GM18873 (cell line): ENCODE data around the gene STK32C.
"Not testable (repeated sequence)": the region's sequence is repeated elsewhere in the genome, so short reads cannot be mapped to it uniquely, and the experiment has no call there.

ENCODE experiments used
- ATAC-seq: cut with Tn5 transposase; IDR thresholded peaks from one replicate; pipeline ENCODE4 v1.9.1; 2021; ENCODE audit warnings: mild to moderate bottlenecking, moderate library complexity, moderate number of reproducible peaks; ENCODE audit not compliant: unreplicated experiment, low FRiP score

Gene STK32C

DNA sequence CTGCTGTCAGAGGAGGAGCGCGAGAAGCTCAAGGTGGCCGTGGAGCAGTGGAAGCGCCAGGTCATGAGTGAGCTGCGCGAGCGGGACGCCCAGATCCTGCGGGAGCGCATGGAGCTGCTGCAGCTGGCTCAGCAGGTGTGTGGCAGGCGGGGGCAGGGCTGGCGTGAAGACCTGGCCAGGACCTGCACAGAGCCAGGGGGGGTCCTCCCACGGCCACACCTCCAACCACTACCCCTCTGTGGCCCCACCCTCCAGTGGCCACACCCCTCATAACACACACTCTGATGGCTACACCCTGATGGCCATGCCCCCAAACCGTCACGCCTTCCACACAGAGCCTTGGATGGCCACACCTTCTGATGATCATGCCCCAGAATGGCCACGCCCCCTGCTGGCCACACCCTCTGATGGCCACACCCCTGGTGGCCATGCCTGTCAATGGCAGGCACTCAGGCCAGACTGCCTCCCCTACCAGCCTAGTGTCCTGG, 144.4 kb downstream of the STK32C start:
- no peak for ATAC-seq

DNA sequence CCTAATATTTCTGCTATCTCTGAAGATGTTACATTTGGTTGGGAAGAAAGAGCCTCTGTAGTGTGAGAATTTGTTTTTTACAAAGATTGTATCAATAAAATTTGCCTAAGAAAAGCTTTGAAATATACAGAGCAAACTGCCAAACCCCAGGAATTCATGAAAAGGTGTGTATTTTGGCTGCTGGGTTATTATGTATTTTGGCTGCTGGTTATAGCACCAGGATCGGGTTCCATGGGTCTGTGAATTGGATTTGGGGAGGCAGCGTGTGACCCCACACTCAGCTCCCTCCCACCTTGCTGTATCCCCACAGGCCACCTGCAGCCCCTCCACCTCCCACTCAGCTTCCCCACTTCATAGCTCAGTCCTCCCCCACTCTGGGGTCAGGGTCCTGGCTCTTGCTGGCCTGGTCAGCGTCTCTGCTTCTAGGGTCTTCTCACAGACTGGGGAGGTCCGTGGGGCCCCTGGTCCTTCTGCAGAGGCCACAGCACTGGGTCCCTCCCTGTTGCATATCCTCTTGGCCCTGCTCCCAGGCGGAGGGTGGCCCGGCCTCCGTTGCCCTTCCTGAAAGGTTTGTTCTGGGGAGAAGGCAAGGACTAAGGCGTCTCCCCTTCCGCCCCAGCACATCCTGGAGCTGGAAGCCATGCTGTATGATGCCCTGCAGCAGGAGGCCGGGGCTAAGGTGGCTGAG, 145.0 kb downstream of the STK32C start:
- ATAC-seq: no peak

DNA sequence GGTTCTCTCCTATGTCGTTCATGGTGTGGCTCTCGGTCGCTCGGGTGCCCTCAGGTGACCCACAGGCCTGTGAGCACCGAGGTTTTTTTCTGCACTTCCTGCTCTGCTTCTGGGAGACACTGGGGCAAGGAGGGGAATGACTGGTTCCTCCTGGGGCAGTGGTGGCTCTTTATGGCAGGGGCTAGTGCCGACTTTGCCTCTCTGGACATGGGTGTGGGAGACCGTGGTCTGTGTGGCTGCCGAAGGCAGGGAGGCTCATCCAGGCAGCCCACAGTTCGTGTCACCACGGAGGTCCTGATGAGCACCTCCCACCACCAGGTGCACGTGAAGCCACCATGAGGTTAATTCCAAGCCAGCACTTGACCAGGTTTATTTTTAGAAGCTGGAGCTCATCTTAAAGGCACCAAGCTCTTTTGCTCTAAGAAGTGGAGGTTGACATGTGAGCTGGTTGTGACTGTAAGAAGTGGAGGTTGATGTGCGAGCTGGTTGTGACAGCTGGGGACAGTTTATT, 145.7 kb downstream of the STK32C start:
- ATAC-seq: no peak

DNA sequence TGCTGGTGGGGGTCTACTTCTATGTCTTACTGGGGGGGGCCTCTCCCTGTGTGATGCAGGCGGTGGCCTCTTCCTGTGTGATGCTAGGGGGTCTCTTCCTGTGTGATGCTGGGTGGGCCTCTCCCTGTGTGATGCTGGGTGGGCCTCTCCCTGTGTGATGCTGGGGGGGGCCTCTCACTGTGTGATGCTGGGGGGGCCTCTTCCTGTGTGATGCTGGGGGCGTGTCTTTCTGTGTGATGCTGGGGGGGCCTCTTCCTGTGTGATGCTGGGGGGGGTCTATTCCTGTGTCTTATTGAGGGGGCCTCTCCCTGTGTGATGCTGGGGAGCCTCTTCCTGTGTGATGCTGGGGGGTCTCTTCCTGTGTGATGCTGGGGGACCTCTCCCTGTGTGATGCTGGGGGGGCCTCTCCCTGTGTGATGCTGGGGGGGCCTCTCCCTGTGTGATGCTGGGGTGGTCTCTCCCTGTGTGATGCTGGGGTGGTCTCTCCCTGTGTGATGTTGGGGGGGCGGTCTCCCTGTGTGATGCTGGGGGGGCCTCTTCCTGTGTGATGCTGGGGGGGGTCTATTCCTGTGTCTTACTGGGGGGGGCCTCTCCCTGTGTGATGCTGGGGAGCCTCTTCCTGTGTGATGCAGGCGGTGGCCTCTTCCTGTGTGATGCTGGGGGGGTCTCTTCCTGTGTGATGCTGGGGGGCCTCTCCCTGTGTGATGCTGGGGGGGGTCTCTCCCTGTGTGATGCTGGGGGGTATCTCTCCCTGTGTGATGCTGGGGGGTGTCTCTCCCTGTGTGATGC, 146.7 kb downstream of the STK32C start:
- ATAC-seq: not testable (repeated sequence)

DNA sequence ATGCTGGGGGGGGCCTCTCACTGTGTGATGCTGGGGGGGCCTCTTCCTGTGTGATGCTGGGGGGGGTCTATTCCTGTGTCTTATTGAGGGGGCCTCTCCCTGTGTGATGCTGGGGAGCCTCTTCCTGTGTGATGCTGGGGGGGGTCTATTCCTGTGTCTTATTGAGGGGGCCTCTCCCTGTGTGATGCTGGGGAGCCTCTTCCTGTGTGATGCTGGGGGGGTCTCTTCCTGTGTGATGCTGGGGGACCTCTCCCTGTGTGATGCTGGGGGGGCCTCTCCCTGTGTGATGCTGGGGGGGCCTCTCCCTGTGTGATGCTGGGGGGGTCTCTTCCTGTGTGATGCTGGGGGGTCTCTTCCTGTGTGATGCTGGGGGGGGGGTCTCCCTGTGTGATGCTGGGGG, 147.5 kb downstream of the STK32C start:
- not testable (repeated sequence) for ATAC-seq

DNA sequence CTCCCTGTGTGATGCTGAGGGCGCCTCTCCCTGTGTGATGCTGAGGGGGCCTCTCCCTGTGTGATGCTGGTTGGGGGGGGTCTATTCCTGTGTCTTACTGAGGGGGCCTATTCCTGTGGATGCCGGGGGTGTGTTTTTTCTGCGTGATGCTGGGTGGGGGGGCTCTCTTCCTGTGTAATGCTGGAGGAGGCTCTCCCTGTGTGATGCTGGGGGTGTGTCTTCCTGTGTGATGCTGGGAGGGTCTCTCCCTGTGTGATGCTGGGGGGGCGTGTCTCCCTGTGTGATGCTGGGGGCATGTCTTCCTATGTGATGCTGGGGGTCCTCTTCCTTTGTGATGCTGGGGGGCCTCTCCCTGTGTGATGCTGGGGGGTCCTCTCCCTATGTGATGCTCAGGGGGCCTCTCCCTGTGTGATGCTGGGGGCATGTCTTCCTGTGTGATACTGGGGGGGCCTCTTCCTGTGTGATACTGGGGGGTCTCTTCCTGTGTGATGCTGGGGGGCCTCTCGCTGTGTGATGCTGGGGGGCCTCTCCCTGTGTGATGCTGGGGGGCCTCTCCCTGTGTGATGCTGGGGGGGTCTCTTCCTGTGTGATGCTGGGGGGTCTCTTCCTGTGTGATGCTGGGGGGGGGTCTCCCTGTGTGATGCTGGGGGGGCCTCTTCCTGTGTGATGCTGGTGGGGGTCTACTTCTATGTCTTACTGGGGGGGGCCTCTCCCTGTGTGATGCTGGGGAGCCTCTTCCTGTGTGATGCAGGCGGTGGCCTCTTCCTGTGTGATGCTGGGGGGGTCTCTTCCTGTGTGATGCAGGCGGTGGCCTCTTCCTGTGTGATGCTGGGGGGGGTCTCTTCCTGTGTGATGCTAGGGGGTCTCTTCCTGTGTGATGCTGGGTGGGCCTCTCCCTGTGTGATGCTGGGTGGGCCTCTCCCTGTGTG, 148.2 kb downstream of the STK32C start:
- ATAC-seq: not testable (repeated sequence)

DNA sequence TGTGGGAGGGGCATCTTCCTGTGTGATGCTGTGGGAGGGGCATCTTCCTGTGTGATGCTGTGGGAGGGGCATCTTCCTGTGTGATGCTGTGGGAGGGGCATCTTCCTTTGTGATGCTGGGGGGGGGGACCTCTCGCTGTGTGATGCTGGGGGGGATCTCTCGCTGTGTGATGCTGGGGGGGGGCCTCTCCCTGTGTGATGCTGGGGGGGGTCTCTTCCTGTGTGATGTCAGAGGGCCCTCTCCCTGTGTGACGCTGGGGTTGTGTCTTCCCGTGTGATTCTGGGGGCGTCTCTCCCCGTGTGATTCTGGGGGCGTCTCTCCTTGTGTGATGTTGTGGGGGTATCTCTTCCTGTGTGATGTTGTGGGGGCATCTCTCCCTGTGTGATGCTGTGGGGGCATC, 148.9 kb downstream of the STK32C start:
- no peak for ATAC-seq

DNA sequence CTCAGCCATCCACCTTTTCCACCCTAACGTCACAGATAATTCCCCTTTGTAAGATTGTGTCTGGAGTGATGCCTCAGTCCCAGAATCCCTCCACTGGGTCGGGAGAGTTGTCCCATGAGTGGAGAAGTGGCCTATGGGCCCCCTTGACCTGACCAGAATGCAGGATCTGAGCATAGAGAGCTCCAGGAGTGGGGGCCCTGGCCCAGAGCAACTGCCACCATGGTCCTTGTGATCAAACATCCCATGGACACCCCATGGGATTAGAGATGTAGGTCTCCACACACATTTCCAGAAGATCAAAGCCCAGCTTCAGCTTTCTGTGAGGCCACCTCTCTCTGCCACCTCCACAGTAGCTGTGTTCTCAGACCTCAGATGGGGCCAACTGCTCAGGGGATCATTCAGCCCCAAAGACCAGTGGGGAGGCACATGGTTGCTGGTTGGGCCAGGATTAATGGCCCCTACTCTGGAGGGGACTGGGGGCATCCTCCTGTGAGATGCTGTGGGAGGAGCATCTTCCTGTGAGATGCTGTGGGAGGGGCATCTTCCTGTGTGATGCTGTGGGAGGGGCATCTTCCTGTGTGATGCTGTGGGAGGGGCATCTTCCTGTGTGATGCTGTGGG, 149.5 kb downstream of the STK32C start:
- no peak for ATAC-seq
